ENCODE data around the gene TMEM192. TPM values are rescaled to one million over a fixed set of nuclear protein-coding genes. Genes with fewer than 3 reads are reported as not detected.

Gene TMEM192
- total and polyA plus RNA-seq, 2 of the 8 experiments (the other 6 are each of a cell fraction or from before 2014, with no cell fraction given): 7.3 to 10.9 TPM

- TF ChIP-seq EGR1 (IDR thresholded peaks at IDR 0.05; ENCODE audit: borderline replicate concordance, low read depth, low read length) (no peak), GABPA (IDR thresholded peaks at IDR 0.05; ENCODE audit: borderline replicate concordance, insufficient read depth, low read length) (no peak)
Observed at GRCh38 chr4:165095291-165095690, 17.4 kb downstream of the TMEM192 start (continued).

Measured in H1 (cell line).